ENCODE data around the gene SLC66A2.

SLC66A2 gene

GRCh38 chr18:79950515-79951341, 725 bp downstream of the SLC66A2 start:
- no peak for DNase-seq (ENCODE audit: low read depth)

- DNase-seq (ENCODE audit: low read depth), result no peak
These were observed 1.6 kb downstream of the SLC66A2 start for GRCh38 chr18:79949697-79950487.

GRCh38 chr18:79948719-79949411, 2.6 kb downstream of the SLC66A2 start:
- DNase-seq (ENCODE audit: low read depth), result no peak

- no peak for DNase-seq (ENCODE audit: low read depth)
These were observed 3.4 kb downstream of the SLC66A2 start for GRCh38 chr18:79947881-79948610.

GRCh38 chr18:79947054-79947755, 4.2 kb downstream of the SLC66A2 start:
- DNase-seq (ENCODE audit: low read depth), result no peak

- no peak for DNase-seq (ENCODE audit: low read depth)
These were observed 6.1 kb downstream of the SLC66A2 start for GRCh38 chr18:79945118-79946042.

GRCh38 chr18:79944746-79945117, 6.7 kb downstream of the SLC66A2 start:
- no peak for DNase-seq (ENCODE audit: low read depth)

- no peak for DNase-seq (ENCODE audit: low read depth)
These were observed 7.2 kb downstream of the SLC66A2 start for GRCh38 chr18:79944126-79944731.

- DNase-seq (ENCODE audit: low read depth), result no peak
These were observed 7.8 kb downstream of the SLC66A2 start for GRCh38 chr18:79943608-79944125.

- DNase-seq (ENCODE audit: low read depth), result no peak
These were observed 8.5 kb downstream of the SLC66A2 start for GRCh38 chr18:79942786-79943607.

- DNase-seq (ENCODE audit: low read depth), result no peak
These were observed 9.2 kb downstream of the SLC66A2 start for GRCh38 chr18:79942211-79942610.

GRCh38 chr18:79941473-79942119, 9.9 kb downstream of the SLC66A2 start:
- DNase-seq (ENCODE audit: low read depth), result no peak

GRCh38 chr18:79940814-79941472, 10.5 kb downstream of the SLC66A2 start:
- DNase-seq (ENCODE audit: low read depth), result no peak

- no peak for DNase-seq (ENCODE audit: low read depth)
These were observed 11.2 kb downstream of the SLC66A2 start for GRCh38 chr18:79940126-79940813.

GRCh38 chr18:79939096-79939495, 12.4 kb downstream of the SLC66A2 start:
- no peak for DNase-seq (ENCODE audit: low read depth)

- no peak for DNase-seq (ENCODE audit: low read depth)
These were observed 13.3 kb downstream of the SLC66A2 start for GRCh38 chr18:79938196-79938595.
